Measurements from ENCODE around the gene LY6G6F. TPM values are rescaled to one million over a fixed set of nuclear protein-coding genes. Genes with fewer than 3 reads are reported as not detected.
A peak's percentile ranks its signal among the peaks of the same experiment; 100 is the strongest.

LY6G6F gene
- total and polyA plus RNA-seq, 2 donors (not counting 1 experiment from before 2014, with no cell fraction given), result not detected

GRCh38 chr6:31736021-31736767, 29.5 kb downstream of the LY6G6F start, which contains the start of gene CLIC1:
TSS of gene CLIC1 (minus strand) at chr6:31736530. CDS start at chr6:31736300, 230 bp downstream.
- Mint-ChIP-seq H3K4me3 (peak within 1 kb of the TSS; percentile 100), H3K9me3 (ENCODE audit: insufficient read depth) (no peaks in the 10 kb centered on the region), H3K4me1 (peaks cover 83% of the 10 kb centered on the region), H3K27ac (peak within 1 kb of the TSS; percentile 91), H3K27me3 (no peaks in the 10 kb centered on the region)
- peak within 1 kb of the TSS; percentile 73 to 99 (median 87) for H3K4me3 ChIP-seq (ENCODE audit: control extremely low read depth in 1 of 5, extremely low read depth in 1 of 5, insufficient read depth in 1 of 5, low read depth in 2 of 5, low read length in 4 of 5)
- peaks cover 4 to 31% of the 10 kb centered on the region in 2 experiments for H3K36me3 ChIP-seq (replicated peaks in 1 of 2; ENCODE audit: control extremely low read depth in 1 of 2, control insufficient read depth in 1 of 2, extremely low read depth in 1 of 2, insufficient read depth in 2 of 2, low read length in 1 of 2)
- H3K27ac ChIP-seq (ENCODE audit: low read length in 2 of 2), result peak within 1 kb of the TSS; percentile 81 to 96
- peaks cover 7% of the 10 kb centered on the region for H4K20me1 ChIP-seq (ENCODE audit: control insufficient read depth, insufficient read depth, low read length, poor library complexity, severe bottlenecking)
- DNase-seq (peak; percentile 84), ATAC-seq (ENCODE audit: low read depth) (peak; percentile 43)
- H3K4me1 ChIP-seq (ENCODE audit: control insufficient read depth in 2 of 2, insufficient read depth in 2 of 2, low read length in 2 of 2), result peaks cover 53 to 57% of the 10 kb centered on the region in 2 donors
- POLR2A ChIA-PET, result interaction anchor here (0.6 to 3.1 kb wide), 8 partner anchors 9 to 1024 kb away, joined by 3 to 16 read pairs (median 6); partner anchors contain the start of genes ABHD16A, BAG6, CSNK2B and HSPA1A
- H2AFZ ChIP-seq (ENCODE audit: insufficient read depth, low read depth, low read length, poor library complexity, severe bottlenecking), result peak within 1 kb of the TSS; percentile 63
- H3K79me2 ChIP-seq (ENCODE audit: control insufficient read depth, insufficient read depth, low read length), result peaks cover 54% of the 10 kb centered on the region
- CTCF ChIA-PET, result interaction anchor here (6.1 to 7.8 kb wide), 4 partner anchors 7 to 94 kb away, joined by 34 to 90 read pairs (median 48); partner anchors contain the start of gene DDAH2
- TF ChIP-seq EZH2 (IDR thresholded peaks at IDR 0.05; ENCODE audit: borderline replicate concordance, insufficient read depth, low read depth, low read length, poor library complexity, severe bottlenecking) (no peak), CTCF (IDR thresholded peaks at IDR 0.05) (no peak)
- H3K9me3 ChIP-seq (ENCODE audit: control extremely low read depth in 1 of 3, control insufficient read depth in 2 of 3, insufficient read depth in 1 of 3, low read length in 2 of 3), result no peaks in the 10 kb centered on the region
- peak within 1 kb of the TSS; percentile 91 for H3K9ac ChIP-seq (ENCODE audit: low read length)
- intact Hi-C loops (cut with micrococcal nuclease), result loop anchor here (5.0 to 10.0 kb wide), 5 partner anchors 69 to 459 kb away; partner anchors contain the start of genes CSNK2B, DDX39B, DXO and EHMT2
- H3K27me3 ChIP-seq (replicated peaks in 1 of 4; ENCODE audit: control extremely low read depth in 1 of 4, control insufficient read depth in 3 of 4, insufficient read depth in 4 of 4, low read length in 3 of 4), result no peaks in the 10 kb centered on the region
- peak within 1 kb of the TSS; percentile 82 for H3K4me2 ChIP-seq (replicated peaks; ENCODE audit: low read depth, low read length, poor library complexity, severe bottlenecking)
- 0% methylated on average over 11 of the region's 24 CpGs for WGBS (ENCODE audit: insufficient coverage)
